GM21723 (cell line): ENCODE data around the gene ITPR1.
"Not testable (repeated sequence)": the region's sequence is repeated elsewhere in the genome, so short reads cannot be mapped to it uniquely, and the experiment has no call there.

Experiments used
- ATAC-seq: cut with Tn5 transposase; IDR thresholded peaks from one replicate; pipeline ENCODE4 v1.9.1; 2021; ENCODE audit warnings: mild to moderate bottlenecking, moderate library complexity; ENCODE audit not compliant: unreplicated experiment

Gene ITPR1

DNA sequence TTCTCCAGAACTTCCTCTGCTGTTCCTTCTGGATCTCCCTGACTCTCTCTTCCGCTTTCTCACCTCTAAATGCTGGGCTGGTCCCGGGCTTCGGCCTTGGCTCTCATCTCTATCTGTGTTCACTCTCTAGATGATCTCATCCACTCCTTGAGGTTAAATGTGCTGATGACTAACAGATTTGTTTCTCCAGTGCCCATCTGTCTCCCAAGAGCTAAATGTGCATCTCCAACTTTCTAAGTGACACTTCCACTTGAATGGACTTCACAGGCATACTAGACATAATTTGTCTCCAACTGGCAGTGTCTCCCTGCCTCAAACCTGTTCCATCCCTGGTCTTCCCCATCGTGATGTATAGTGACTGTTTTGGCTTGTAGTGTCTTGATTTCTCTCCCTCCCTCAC lies 95.3 kb downstream of the ITPR1 start:
- ATAC-seq = no peak

DNA sequence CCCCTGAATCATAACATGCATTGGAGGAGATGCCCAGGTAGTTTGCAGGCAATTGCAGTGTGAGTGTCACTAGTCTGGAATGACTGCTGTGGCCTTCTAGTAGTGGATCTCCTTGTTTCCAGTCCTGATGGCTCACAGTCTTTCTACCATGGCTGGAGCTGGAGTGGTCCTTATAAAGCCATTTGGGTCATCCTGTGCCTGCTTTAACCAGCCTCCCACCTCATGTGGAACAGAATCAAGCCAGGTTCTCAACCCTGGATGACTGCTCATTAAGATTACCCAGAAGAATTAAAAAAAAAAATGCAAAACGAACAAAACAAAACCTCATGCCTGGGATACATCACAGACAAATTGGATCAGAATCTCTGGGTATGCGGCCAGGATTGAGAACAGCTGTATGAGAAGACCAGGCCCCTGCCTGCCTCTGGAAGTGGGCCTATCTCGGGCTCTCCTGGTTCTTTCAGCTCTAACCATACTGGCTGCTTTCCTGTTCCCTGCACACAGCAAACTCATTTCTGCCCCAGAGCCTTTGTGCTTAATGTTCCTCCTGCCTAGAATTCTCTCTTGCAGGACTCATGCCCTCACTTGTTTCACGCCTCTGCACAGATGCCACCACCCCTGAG lies 96.4 kb downstream of the ITPR1 start:
- no peak for ATAC-seq

DNA sequence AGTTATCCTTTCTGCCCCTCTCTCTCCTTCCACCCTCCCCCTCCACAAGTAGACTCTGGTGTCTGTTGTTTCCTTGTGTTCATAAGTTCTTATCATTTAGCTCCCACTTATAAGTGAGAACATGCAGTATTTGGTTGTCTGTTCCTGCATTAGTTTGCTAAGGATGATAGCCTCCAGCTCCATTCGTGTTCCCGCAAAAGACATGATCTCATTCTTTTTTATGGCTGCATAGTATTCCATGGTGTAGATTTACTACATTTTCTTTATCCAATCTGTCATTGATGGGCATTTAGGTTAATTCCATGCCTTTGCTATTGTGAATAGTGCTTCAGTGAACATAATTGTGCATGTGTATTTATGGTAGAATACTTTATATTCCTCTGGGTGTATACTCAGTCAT lies 97.7 kb downstream of the ITPR1 start:
- ATAC-seq = not testable (repeated sequence)

DNA sequence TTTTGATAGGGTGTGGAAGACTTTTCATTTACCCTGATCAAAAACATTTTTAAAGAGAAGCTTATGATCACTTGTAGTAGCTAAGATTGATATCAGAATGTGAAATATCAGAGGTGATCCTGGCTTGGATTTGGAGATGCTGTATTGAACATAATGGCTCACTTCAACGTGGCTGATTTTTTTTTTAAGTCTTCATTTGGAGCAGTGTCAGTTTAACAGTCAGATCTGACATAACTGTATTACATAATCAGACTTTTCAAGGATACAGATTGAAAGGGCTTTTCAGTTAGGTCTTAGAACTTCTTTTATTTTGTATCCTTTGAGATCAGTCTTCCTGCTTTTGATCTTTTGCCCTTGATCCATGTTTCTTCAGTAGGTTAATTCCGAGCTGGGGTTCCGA lies 98.5 kb downstream of the ITPR1 start:
- no peak for ATAC-seq

DNA sequence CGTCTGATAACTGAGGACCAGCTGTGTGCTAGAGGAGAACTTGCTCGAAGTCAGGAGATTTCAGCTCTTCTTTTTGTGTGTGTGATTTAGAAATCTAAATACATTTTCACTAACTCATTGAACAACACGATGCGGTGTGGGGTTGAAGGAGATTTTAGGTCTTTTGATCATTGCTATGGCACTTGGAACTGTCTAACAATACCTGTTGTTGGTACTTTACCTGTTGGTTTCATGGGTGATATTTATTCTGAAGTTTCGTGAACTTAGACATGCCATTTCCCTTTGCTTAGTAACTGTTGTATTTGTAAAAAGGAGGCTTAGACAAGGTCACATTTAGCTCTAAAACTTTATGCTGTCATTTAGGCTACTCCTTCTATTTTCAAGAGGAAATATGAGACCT lies 99.9 kb downstream of the ITPR1 start:
- ATAC-seq = no peak

DNA sequence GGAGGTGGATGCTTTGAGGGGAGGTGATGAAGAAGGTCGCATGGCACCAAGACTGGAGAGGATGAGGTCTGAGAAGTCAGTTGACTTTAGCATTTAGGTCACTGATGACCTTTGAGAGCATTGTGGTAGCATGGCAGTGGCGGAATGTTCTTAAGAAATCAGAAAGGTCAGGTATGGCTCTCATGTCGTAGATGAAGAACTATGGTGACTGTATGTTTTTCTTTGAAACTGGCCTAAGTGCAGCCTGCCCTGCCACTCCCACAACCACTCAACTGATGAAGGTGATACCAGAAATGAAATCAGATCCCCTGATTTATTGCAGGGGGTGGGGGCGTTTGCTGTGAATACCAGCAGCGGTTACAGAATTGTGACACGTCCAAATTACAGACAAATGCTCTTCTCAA lies 102.6 kb downstream of the ITPR1 start:
- no peak for ATAC-seq

DNA sequence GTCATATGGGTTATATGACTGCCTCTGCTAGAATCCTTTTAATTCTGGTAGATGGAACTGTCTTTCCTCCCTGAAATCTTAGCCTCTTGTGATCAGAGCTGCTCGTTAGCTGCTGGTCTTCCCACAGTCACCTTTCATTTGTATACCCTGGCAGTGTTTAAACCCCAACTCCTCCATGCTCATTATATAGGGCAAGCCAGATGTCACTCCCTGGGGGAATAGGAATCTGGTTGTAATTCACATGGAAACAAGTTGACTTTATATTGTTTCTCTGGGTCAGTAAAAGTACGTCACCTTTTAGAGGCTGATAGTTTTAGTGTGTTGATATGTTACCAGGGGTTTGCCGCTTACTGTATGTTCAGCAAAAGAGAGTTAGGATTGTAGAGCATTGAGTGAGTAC lies 103.5 kb downstream of the ITPR1 start:
- ATAC-seq = no peak

DNA sequence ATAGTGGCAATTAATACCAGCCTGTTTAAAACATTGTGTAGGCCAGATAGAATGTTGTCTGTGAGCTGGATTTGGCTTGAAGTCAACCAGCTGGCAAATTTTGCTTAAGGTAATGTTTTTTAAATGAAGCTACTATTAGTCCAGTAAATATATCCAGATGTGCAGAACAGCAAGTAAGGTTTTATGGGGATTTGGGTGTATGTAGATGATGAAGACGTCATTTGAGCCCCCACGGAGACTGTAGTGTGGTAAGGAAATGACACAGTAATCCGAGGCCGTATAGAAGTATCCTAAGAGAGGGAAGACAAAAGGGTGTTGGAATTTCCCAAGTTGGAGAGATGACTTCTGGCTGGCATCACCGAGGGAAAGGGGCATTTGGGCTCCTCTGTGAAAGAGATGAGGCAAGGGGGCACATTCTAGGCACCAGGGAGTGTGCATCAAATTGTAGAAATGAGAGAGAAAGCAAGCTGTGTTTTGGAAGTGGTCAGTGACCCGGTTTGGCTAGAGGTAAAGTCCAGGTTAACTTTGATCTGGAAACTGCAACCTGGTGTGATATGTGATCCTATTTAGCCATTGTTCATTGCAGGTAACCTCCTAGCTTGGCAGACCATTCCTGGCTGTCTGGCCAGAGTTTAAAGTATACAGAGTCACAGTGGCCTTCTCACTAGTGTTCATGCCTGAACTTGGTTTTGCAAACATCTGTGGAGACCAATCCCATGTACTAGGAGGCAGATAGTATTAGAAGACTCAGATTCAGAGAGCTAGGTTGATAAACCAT lies 104.2 kb downstream of the ITPR1 start:
- ATAC-seq = no peak

DNA sequence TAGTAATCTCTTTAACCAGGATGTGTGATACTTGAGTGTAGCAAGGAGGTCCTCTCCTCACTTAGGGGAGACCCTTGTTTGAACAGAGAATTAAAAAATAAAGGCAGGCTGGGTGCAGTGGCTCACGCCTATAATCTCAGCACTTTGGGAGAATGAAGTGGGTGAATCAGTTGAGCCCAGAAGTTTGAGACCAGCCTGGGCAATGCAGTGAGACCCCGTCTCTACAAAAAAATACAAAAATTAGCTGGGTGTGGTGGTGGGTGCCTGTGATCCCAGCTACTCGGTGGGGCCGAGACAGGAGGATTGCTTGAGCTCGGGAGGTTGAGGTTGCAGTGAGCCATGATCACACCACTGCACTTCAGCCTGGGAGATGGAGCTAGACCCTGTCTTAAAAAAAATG lies 105.1 kb downstream of the ITPR1 start:
- not testable (repeated sequence) for ATAC-seq

DNA sequence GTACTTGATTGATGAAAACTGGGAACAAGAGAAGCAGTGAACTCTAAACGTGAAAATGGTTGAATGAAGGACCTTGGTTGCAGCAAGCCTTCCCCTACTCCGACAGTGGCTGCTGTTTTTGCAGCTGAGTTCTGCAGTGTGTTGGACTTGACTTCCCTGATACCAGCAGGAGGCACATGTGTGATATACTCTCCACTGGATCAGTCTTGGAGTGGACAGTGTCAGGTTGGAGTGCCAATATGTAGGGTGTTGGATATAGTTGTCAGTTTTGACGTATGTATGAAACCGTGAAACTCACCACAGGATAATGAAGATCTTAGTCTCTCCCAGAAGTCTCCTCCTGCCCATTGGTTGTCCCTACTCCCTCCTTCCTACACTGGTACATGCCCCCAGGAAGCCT lies 106.5 kb downstream of the ITPR1 start:
- no peak for ATAC-seq

DNA sequence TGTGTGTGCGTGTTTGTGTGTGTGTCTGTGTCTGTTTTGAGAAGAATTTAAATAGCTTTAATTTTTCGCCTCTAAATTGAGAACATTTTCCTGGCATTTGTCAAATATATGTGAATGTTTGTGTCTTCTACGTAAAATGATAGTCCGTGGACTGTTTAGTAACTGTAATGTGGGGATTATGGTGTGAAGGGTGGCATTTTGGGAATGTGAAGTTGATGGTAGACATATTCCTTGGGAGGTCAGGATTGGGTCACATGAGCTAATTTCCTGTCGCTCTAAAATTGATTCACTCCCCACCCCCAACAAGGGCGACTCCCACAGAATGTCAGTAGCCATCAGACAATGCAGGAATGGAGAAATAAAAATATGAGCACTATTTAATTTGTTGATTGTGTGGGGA lies 107.3 kb downstream of the ITPR1 start:
- no peak for ATAC-seq

DNA sequence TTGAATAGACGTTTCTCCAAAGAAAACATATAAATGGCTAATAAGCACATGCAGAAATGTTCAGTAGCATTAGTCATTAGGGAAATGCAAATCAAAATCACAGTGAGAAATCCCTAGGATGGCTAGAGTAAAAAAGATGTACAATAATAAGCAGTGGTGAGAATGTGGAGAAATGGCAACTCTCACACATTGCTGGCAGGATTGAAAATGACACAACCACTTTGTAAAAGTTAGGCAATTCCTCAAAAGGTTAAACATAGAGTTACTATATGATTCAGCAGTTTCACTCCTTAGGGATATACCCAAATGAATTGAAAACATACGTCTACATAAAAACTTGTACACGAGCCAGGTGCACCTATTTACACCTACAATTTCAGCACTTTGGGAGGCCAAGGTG lies 108.7 kb downstream of the ITPR1 start:
- no peak for ATAC-seq

DNA sequence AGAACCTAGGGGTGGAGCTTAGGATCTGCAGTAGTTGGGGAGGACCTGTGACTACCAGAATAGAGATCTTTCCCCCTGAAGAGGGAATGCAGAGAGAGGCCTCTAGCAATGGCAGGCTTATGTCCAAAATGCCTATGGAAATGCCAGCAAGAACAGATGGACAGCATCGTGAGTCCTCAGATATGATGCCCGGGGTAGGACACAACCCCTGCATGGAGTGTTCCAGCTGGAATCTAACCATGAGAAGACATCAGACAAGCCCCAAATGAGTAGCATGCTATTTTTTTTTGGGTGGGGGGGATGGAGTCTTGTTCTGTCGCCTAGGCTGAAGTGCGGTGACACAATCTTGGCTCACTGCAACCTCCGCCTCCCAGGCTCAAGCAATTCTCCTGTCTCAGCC lies 111.5 kb downstream of the ITPR1 start:
- no peak for ATAC-seq

DNA sequence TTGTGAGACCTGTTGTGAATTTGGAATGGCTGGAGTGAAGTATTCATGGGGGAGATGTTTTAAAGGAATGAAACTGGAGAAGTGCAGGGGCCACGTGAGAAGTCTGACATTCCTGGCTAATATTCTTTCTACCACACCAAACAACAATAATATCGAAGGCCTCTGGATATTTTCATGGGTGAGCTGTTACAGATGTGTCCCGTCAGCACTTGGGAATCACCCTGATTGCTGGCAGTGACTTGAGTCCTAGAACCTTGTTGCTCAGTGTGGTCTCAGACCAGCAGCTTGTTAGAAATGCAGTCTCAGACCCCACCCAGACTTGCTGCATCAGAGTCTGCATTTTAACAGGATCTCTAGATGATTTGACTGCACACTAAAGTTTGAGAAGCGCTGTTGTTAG lies 113.8 kb downstream of the ITPR1 start:
- no peak for ATAC-seq

DNA sequence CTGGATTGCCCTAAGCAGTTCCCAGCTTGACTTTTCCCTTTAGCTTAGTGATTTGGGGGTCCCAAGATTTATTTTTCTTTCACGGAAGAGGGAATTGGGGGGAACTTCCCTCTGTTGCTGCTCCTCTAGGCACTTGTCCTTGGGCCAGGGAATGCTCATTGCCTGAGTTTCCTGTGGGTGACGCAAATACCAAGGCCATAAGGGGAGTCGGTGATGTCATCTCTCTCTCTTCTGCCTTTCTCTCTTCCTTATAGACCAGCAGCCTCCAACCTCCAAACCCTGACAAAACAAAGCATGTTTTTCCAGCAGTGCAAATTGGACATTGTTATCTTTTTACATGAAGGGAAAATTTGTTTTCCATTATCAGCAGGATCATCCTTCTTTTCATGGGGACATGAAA lies 120.2 kb downstream of the ITPR1 start:
- no peak for ATAC-seq

DNA sequence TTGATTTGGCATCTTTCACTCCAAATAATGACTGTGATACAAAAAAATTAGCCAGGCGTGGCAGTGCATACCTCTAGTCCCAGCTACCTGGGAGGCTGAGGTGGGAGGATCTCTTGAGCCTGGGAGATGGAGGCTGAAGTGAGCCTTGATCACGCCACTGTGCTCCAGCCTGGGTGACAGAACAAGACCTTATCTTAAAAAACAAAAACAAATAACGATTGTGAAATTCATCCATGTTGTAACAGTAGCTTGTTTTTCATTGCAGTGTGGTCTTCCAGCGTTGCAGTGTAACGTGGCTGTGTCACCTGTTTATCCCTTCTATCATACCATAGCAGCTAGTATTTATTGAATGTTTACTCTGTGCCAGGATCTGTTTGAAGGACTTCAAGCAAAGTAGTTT lies 120.9 kb downstream of the ITPR1 start:
- no peak for ATAC-seq

DNA sequence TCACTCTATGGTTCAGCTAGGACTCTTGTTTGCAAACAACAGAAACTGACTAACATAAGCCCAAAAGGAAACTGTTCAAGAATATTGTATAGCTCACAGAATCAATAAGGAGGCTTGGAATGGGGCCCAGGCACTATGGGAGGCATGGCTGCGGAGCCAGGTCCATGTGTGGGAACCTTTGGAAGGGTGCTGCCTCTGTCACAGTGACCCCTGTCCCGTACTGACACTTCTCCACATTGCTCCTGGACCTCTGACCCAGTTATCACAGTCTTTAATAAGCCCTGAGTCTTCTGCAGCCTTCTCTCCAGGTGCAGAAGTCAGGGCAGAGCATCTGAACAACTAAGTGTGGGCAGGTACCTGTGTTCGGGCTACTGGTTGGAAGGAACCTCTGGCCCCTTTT lies 121.8 kb downstream of the ITPR1 start:
- no peak for ATAC-seq

DNA sequence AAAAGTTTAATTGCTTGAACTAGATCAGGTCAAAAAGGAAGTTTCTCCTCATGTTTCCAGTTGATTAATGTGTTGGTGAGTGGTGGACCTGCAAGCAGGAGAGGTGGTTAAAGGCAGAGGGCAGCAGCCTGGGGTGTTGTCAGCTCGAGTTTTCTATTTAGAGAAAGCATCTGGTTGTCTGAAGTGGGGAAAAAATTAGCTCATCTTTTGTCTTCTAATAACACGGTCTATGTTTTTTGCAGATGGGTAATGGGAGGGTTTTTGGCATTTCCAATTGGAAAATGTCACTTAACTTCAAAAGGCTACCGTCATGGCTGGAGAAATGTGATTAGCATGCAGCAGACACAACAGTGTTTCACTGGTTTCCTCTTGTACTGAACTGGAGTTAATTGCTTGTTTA lies 122.6 kb downstream of the ITPR1 start:
- ATAC-seq = no peak

DNA sequence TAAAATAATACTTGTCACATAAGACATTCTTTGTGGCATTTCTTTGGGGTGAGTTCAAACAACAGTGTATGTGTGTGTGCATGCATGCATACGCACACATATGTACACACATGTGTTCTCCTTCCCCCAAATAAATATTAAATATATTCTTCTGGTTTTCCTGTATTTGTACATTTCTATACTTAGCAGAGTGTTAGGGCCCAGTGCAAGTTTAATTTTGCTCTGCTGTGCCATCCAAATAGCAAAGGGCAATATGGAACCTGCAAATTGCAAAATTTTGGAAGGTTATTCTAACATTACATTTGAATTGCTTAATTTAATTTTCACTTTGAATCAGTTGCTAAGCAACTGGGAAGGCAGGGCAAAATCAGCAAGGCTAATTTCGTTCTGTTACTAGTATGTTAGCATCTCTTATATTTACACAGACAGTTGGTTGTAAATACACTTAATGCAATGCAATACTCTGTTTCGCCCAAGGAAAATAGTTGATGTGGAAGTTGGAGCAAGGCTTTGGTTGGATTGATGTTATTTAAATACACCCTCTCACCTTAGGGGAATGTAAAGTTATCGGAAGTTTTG lies 130.4 kb downstream of the ITPR1 start:
- no peak for ATAC-seq

DNA sequence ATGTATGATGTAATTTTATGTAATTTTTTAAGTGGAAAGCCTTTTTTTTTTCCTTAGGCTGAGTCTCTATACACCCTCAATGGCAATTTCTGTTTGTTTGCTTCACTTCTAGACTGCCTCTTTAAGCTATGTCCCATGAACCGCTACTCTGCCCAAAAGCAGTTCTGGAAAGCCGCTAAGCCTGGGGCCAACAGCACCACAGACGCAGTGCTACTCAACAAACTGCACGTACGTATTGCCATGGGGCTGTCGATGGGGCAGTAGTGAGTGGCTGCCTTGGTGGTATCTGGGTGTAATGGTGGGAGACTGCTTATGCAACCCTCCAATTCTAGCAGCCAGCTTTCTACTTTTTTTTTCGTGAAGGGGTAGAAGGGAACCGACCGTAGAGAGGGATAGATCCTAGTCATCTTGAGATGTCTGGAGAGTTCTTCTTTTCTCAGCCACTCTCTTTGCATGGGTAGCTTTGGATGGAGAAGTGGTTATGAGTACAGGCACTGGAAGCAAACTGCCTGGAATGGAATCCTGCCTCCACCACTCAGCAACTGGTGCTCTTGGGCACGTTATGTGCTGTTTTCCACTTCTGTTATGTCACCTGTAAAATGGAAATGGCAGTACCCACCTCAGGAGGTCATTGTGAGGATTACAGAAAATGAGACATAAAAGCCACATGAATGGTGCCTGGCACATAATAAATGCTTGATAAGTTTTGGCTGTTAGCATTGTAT lies 134.7 kb downstream of the ITPR1 start:
- no peak for ATAC-seq

DNA sequence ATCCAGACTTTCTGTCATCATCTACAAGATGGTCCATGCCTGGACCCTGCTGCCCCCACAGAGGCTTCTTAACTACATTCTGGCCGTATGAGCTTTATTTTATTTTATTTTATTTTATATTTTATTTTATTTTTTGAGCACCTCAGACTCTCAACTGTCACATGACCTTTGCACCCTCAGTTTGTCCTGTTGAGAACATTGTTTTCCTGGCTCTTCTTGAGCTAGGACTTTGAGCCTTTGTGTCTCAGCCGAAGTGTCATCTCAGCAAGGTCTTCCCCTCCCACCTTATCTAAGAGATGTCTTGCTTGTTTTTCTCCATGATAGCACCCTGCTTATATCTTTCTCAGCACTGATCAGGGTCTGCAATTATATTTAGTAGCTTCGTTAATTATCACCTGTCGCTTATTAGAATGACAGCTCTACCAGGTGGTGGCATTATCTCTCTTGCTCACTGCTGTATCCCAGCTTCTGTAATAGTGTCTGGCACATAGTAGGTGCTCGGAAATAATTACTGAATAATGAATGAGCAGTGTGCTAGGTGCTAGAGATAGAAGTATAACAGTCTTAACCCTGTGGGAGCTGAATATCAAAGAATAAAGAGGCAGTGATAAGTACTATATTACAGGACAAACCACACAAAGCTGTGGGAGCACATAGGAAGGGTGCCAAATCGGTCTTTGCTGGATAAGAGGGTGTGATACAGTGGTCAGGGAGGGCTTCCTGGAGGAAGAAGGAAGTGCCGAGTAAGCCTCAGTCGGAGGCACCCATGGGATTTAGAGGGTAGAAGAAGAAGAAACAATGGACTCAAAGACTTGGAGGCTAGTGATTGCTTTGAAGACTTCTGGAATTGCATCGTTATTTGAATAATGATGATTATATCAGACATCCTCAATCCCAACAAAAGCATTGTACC lies 136.2 kb downstream of the ITPR1 start:
- no peak for ATAC-seq
